ENCODE measurements around the gene KMO.

- no peak for TF ChIP-seq CTCF (IDR thresholded peaks at IDR 0.05)
- TF ChIP-seq POLR2AphosphoS5 (IDR thresholded peaks at IDR 0.05; ENCODE audit: insufficient read depth in 1 of 2, low read depth in 1 of 2) = no peak
- TF ChIP-seq POLR2A (IDR thresholded peaks at IDR 0.05) = no peak
These were observed 82.0 kb downstream of the KMO start for GRCh38 chr1:241614144-241614543.
